ENCODE measurements around the gene FXR2.

DNA sequence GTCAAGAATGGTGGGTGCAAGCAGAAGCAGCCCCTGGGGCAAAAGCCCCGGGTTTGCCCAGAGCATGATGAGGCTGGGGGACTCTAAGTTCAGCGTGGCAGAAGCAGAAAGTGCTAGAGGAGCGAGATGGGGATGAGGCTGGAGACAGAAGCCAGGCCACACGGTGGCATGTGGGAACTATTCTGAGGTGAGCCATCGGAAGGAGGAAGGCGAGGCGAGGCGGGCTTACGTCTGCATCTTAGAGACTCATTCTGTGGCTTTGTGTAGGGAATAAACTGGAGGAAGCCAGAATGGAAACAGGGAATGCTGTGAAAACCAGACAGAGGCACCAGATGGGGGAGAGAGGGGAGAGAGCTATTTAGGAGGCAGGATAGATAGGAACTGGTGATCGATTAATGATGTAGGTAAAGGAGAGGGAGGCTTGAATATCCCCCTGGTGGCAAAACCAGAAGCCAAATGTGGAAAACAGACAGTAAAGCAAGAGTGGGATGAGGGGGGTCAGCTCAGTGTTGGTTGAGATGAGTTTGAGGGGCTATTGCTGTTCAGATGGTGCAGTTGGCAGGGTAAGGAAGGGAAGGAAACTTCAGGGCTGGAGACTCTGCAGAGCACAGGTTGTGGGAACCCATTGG, 59.3 kb downstream of the FXR2 start:
- TF ChIP-seq, protein P1, sequence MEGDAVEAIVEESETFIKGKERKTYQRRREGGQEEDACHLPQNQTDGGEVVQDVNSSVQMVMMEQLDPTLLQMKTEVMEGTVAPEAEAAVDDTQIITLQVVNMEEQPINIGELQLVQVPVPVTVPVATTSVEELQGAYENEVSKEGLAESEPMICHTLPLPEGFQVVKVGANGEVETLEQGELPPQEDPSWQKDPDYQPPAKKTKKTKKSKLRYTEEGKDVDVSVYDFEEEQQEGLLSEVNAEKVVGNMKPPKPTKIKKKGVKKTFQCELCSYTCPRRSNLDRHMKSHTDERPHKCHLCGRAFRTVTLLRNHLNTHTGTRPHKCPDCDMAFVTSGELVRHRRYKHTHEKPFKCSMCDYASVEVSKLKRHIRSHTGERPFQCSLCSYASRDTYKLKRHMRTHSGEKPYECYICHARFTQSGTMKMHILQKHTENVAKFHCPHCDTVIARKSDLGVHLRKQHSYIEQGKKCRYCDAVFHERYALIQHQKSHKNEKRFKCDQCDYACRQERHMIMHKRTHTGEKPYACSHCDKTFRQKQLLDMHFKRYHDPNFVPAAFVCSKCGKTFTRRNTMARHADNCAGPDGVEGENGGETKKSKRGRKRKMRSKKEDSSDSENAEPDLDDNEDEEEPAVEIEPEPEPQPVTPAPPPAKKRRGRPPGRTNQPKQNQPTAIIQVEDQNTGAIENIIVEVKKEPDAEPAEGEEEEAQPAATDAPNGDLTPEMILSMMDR (IDR thresholded peaks at IDR 0.05; ENCODE audit: low read length): no peak
- no peak for TF ChIP-seq EZH2 (IDR thresholded peaks at IDR 0.05; ENCODE audit: borderline replicate concordance, low read length)
